Adrenal gland (tissue), 12 donors: ENCODE measurements around the gene CLK3. TPM values are rescaled to one million over a fixed set of nuclear protein-coding genes. Genes with fewer than 3 reads are reported as not detected.

Experiments
- DNase-seq, 7 donors: peaks; one replicate each; pipeline ENCODE4 v3.0.0-alpha.2; 2019 to 2020
- H3K27ac ChIP-seq, 5 donors: fragments of 200-600 bp; sonication (generic) in 4 of 5; 1 replicate in 3 of 5; 2 replicates in 2 of 5; pipeline versions ENCODE4 v1.5.1 to v1.8.0; 2016 to 2020; ENCODE audit warnings: mild to moderate bottlenecking in 1 of 5
- H3K27me3 ChIP-seq: fragments of 200-600 bp; 2 replicates; pipeline ENCODE4 v1.8.0; 2021
- H3K36me3 ChIP-seq, 2 donors: fragments of 200-600 bp; replicated peaks in 1 of 2; 1 replicate in 1 of 2; 2 replicates in 1 of 2; pipeline versions ENCODE4 v1.5.1 to v1.8.0; 2018 to 2022
- H3K4me1 ChIP-seq, 2 donors: fragments of 200-600 bp; replicated peaks in 1 of 2; 1 replicate in 1 of 2; 2 replicates in 1 of 2; pipeline versions ENCODE4 v1.5.1 to v1.8.0; 2018 to 2021
- H3K4me3 ChIP-seq, 4 donors: fragments of 200-600 bp; sonication (generic) in 3 of 4; one replicate each; pipeline ENCODE4 v1.5.1; 2016 to 2018
- H3K9me3 ChIP-seq, 3 donors: fragments of 200-600 bp; sonication (generic) in 1 of 3; replicated peaks in 1 of 3; 1 replicate in 2 of 3; 2 replicates in 1 of 3; pipeline versions ENCODE4 v1.5.1 to v1.8.0; 2016 to 2021
- POLR2A ChIP-seq, 2 donors: fragments of 450-650 bp; IDR thresholded peaks; one replicate each; pipeline ENCODE4 v1.6.1; 2017; ENCODE audit warnings: antibody characterized with exemption in 2 of 2, mild to moderate bottlenecking in 2 of 2, moderate library complexity in 1 of 2
- WGBS, 4 donors: extraction: QIAGEN DNeasy Blood & Tissue Kit in 2 of 4; methylation state at CpG; one replicate each; pipeline versions ENCODE4 v1.1.5 to v1.1.7; 2013 to 2017; 5-methylcytosine and 5-hydroxymethylcytosine counted together
- intact Hi-C, 2 donors: fragments of 100-400 bp; cut with DNase I; formaldehyde crosslinking; loops; one replicate each; pipeline versions ENCODE4 v1.14.1 to v1.15.0; 2022 to 2023
- polyA plus RNA-seq, 3 donors: library from polyadenylated mRNA; stranded (reverse); fragments of 200-250 nt in 2 of 3; fragments of 350-450 nt in 1 of 3; fragmentation: Illumina TruSeq in 1 of 3; extraction: RNeasy Lipid Tissue Mini Kit (QIAGEN cat#74804) in 1 of 3; gene quantifications; one replicate each; pipeline ENCODE4 v1.2.3, GENCODE V29; 2013 to 2014
- total RNA-seq, 9 donors: library from RNA; depleted of rRNA in 4 of 9; stranded (reverse); fragments of >200 nt in 4 of 9; fragments of 120-200 nt in 1 of 9; fragmentation: NEBNext Ultra II Directional in 1 of 9; extraction: Animal tissue kit (Norgen Biotek cat#: 25700) in 1 of 9; gene quantifications; one replicate each; pipeline versions ENCODE4 v1.1.0 to v1.2.4, GENCODE V29; 2013 to 2023
- TF ChIP-seq, protein P1 (sequence below), 6 experiments: fragments of 450-650 bp in 4 of 6; fragments of 200-600 bp in 2 of 6; sonication (generic) in 1 of 6; IDR thresholded peaks; 1 replicate in 5 of 6; 2 replicates in 1 of 6; pipeline versions ENCODE4 v1.5.1 to v1.8.0; 2016 to 2021; ENCODE audit warnings: antibody characterized with exemption in 6 of 6, mild to moderate bottlenecking in 2 of 6, moderate library complexity in 1 of 6
- donor health status: healthy with polysubstance abuse.
- donor health status: Bipolar disorder and iron deficiency.
- donor health status: DM: yes; HTN: yes; CAD: no.
- donor health status: DM: no; HTN: no; CAD: no.
- donor health status: DM: no; HTN: no; CAD: no.
- donor health status: DM: yes; HTN: yes; CAD: no.

Gene CLK3
- total and polyA plus RNA-seq, 12 donors, result 26.2 to 160 (median 66.1) TPM

DNA sequence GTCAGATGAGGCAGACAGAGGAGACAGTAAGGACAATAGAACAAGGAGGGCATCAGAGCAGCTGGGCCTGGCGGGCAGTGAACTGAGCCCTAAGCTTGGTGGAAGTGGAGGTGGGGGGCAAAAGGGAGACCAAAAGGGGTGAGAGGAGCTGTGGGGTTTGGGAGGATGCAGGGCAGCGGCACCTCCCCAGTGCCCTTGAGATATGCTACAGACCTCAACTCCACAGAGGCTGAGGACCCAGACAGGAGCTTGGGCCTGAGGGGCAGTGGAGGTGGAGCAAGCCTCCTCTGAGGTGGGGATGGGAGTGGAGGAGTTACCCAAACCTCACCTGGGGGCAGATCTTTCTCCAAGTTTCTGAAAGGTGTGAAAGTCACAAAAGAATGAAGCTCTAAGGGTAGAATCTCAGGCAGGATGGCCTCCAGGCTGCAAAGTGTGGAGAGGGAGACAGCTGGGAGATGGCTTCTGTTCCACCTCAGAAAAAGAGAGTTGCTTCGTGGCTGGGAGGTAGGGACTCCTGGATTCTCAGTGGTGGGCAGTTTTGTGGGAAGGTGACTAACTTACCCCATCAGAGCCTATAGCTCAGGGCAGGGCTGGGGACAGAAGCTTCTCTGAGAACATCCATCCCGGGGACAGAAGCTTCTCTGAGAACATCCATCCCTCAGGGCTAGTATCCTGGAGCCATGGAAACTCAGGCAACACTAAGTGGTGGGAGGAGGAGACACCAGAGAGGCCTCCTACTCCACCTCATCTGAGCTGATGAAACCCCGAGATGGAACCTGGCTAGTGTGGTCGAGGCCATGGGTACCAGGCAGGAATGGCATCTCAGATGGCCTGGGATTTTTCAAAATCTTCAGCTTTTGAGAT lies 2.3 kb upstream of the CLK3 start:
- DNase-seq, result peak in 1 of 7 donors; percentile 65
- Histone ChIP-seq H3K36me3 (no peaks in the 10 kb centered on the region), H3K9me3 (no peaks in the 10 kb centered on the region), H3K27me3 (no peaks in the 10 kb centered on the region), H3K4me1 (peaks cover 9 to 28% of the 10 kb centered on the region in 2 donors), H3K27ac (no peak overlapping the region), H3K4me3 (no peak overlapping the region)
- no peak for TF ChIP-seq POLR2A (IDR thresholded peaks at IDR 0.05)
- TF ChIP-seq, protein P1, sequence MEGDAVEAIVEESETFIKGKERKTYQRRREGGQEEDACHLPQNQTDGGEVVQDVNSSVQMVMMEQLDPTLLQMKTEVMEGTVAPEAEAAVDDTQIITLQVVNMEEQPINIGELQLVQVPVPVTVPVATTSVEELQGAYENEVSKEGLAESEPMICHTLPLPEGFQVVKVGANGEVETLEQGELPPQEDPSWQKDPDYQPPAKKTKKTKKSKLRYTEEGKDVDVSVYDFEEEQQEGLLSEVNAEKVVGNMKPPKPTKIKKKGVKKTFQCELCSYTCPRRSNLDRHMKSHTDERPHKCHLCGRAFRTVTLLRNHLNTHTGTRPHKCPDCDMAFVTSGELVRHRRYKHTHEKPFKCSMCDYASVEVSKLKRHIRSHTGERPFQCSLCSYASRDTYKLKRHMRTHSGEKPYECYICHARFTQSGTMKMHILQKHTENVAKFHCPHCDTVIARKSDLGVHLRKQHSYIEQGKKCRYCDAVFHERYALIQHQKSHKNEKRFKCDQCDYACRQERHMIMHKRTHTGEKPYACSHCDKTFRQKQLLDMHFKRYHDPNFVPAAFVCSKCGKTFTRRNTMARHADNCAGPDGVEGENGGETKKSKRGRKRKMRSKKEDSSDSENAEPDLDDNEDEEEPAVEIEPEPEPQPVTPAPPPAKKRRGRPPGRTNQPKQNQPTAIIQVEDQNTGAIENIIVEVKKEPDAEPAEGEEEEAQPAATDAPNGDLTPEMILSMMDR (IDR thresholded peaks at IDR 0.05), result no peak
- intact Hi-C loops, result loop anchor here in 1 of 2 donors (10.0 kb wide), 1 partner anchor 69 kb away; the partner anchor contains the start of gene ARID3B
- 57 to 85% (median 73%) methylated on average over 5 to 6 of the region's 6 CpGs for WGBS, 4 donors

DNA sequence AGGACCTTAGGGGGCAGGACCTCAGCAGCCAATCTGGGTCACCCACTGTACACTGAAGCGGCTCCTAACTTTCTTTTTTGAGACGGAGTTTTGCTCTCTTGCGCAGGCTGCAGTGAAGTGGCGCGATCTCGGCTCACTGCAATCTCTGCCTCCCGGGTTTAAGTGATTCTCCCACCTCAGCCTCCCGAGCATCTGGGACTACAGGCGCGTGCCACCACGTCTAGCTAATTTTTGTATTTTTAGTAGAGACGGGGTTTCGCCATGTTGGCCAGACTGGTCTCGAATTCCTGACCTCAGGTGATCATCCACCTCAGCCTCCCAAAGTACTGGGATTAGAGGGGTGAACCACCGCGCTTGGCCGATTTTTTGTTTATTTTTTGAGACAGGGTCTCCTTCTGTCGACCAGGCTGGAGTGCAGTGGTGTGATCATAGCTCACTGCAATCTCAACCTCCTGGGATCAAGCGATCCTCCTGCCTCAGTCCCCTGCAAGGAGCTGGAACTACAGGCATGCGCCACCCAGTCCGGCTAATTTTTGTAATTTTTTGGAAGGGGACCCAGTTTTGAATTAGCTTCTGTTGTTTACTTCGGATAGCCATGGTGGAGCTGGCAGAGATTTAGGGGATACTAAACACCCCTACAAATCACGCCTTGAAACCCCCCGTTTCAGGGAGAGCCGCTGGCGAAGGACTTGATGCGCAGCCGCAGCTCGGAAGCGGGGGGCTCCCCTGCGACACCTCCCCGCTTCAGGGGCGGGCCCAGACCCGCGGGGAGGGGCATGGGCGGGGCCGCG lies 1.5 kb upstream of the CLK3 start:
- no peak for DNase-seq
- no peaks in the 10 kb centered on the region for H3K9me3 ChIP-seq
- peaks cover 9 to 33% of the 10 kb centered on the region in 2 donors for H3K4me1 ChIP-seq
- TF ChIP-seq POLR2A (IDR thresholded peaks at IDR 0.05), result no peak
- TF ChIP-seq, protein P1 (IDR thresholded peaks at IDR 0.05), result no peak
- 38 to 54% (median 40%) methylated on average over 25 to 38 of the region's 38 CpGs for WGBS, 4 donors
- peaks cover 0 to 4% of the 10 kb centered on the region in 2 donors for H3K36me3 ChIP-seq
- H3K4me3 ChIP-seq, result peak overlapping the region in 3 of 4 donors; percentile 44 to 60 (median 60)
- intact Hi-C loops, result loop anchor here in 1 of 2 donors (10.0 kb wide), 1 partner anchor 69 kb away; the partner anchor contains the start of gene ARID3B
- peak overlapping the region in 4 of 5 donors; percentile 90 to 100 (median 98) for H3K27ac ChIP-seq
- H3K27me3 ChIP-seq, result no peaks in the 10 kb centered on the region

DNA sequence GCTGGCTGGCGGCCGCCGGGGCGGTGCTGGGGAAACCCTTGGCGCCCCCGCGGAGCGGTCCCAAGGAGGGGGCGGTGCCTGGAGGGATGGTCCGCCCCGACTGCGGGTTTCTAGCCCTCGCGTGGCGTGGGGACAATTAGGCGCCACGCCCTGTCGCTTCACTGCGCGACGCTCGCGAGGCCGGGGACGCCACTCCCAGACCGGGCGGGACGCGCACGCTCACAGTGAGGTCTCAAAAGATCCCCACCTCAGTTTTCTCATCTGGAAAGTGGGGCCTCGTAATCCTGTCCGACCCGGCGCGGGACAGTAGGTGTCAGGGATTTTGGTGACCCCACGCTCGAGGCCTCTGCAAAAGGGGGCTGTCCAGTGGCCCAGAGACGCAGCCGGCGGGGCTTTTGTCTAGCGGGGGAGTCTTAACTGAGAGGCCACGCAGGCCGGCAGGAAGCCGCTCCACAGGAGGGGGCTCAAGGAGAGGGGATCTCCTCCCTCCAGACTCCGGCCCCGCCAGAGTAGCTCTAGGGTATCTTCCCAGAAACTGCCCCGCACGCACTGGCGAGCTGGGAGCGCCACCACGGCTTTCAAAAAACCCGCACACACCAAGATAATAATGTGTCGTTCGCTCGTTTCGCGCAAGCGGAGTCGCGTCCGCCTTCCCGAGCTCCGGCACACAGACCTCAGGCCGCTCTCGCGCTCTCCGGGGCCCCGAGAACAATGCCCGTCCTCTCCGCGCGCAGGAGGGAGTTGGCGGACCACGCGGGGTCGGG lies 710 bp upstream of the CLK3 start:
- TF ChIP-seq POLR2A (IDR thresholded peaks at IDR 0.05), result peak in 1 of 2 donors; percentile 32
- TF ChIP-seq, protein P1 (IDR thresholded peaks at IDR 0.05), result no peak
- peaks cover 9 to 33% of the 10 kb centered on the region in 2 donors for H3K4me1 ChIP-seq
- 0 to 1% (median 0%) methylated on average over 7 to 76 of the region's 76 CpGs for WGBS, 4 donors
- peaks cover 0 to 11% of the 10 kb centered on the region in 2 donors for H3K36me3 ChIP-seq
- intact Hi-C loops, result loop anchor here in 1 of 2 donors (10.0 kb wide), 1 partner anchor 70 kb away; the partner anchor contains the start of gene ARID3B
- H3K4me3 ChIP-seq, result peak overlapping the region; percentile 60 to 85 (median 70)
- no peaks in the 10 kb centered on the region for H3K9me3 ChIP-seq
- H3K27ac ChIP-seq, result peak overlapping the region; percentile 75 to 100 (median 98)
- DNase-seq, result peak; percentile 75 to 89 (median 81)
- no peaks in the 10 kb centered on the region for H3K27me3 ChIP-seq
